D721Med (cell line): ENCODE measurements around the gene MKI67.

ENCODE experiments used
- DNase-seq: peaks from one replicate; pipeline ENCODE4 v3.0.0; 2011; ENCODE audit warnings: low spot score; ENCODE audit not compliant: insufficient read length
- FAIRE-seq: peaks from 2 replicates; lab custom pipeline; 2011; peaks lifted over from hg19 to GRCh38; lab: Jason Lieb, UNC
- TF ChIP-seq, protein P1 (sequence below): IDR thresholded peaks from 2 replicates; pipeline ENCODE4 v1.5.1; 2012; ENCODE audit warnings: mild to moderate bottlenecking, control low read depth; ENCODE audit not compliant: insufficient read depth; ENCODE audit errors: missing control alignments

MKI67 gene

DNA sequence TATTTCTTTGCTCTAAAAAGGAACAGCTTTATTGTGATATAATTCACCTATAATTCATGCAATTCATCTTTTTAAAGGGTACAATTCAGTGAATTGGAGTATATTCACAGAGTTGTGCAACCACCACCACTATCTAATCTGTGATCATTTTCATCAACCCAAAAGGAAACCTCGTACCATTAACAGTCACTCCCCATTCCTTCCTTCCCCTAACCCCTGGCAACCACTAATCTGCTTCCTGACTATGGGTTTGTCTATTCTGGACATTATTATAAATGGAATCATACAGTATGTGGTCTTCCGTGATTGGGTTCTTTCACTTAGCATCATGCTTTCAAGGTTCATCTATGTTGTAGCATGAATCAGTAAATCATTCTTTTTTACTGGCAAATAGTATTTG lies 52.3 kb downstream of the MKI67 start:
- no peak for FAIRE-seq
- TF ChIP-seq, protein P1, sequence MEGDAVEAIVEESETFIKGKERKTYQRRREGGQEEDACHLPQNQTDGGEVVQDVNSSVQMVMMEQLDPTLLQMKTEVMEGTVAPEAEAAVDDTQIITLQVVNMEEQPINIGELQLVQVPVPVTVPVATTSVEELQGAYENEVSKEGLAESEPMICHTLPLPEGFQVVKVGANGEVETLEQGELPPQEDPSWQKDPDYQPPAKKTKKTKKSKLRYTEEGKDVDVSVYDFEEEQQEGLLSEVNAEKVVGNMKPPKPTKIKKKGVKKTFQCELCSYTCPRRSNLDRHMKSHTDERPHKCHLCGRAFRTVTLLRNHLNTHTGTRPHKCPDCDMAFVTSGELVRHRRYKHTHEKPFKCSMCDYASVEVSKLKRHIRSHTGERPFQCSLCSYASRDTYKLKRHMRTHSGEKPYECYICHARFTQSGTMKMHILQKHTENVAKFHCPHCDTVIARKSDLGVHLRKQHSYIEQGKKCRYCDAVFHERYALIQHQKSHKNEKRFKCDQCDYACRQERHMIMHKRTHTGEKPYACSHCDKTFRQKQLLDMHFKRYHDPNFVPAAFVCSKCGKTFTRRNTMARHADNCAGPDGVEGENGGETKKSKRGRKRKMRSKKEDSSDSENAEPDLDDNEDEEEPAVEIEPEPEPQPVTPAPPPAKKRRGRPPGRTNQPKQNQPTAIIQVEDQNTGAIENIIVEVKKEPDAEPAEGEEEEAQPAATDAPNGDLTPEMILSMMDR = no peak

DNA sequence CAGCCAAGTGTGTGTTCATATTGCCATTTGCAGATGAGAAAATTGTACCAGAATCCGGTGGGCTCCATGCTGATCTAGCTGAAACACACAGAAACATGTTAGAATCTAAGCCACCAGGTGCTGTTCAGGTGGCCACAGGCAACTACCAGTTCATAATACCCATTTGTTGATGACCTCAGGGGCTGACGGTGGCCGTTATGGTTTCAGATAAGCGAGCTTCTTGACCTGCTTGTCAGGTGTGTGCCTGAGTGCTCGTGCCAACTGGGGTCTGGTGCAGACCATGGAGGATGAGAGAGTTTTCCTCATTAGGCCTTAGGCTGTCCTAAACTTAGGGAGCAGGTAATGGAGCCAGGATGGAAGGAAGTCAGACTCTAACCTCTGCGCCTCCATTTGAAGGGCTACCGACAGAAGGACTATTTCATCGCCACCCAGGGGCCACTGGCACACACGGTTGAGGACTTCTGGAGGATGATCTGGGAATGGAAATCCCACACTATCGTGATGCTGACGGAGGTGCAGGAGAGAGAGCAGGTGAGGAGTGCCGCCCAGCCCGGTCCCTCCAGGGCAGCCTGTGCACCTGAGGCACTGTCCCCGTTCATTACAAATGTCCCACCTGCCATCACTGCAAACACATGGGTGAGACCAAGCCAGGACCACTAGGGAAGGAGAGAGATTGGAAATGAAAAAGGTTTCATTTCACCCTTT lies 53.1 kb downstream of the MKI67 start:
- FAIRE-seq (no peak), DNase-seq (no peak)
- TF ChIP-seq, protein P1 = no peak

More for the DNA sequence above, 52.3 kb downstream of the MKI67 start:
- DNase-seq = no peak

DNA sequence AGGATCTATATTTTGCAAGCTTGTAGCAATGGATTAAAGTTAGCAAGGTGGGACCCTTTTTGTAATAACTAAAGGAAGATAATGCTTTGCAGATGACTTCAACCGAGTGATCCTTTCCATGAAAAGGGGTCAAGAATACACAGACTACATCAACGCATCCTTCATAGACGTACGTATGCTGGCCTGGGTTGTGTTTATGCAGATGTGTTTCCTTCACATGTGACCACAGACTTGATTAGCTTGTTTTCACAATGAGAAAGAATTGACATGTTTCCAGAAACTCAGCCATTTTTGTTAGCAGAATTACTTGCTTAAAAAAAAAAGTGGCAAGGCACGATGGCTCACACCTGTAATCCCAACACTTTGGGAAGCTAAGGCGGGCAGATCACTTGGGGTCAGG lies 54.2 kb downstream of the MKI67 start:
- FAIRE-seq (no peak), DNase-seq (no peak)
- TF ChIP-seq, protein P1 = no peak

DNA sequence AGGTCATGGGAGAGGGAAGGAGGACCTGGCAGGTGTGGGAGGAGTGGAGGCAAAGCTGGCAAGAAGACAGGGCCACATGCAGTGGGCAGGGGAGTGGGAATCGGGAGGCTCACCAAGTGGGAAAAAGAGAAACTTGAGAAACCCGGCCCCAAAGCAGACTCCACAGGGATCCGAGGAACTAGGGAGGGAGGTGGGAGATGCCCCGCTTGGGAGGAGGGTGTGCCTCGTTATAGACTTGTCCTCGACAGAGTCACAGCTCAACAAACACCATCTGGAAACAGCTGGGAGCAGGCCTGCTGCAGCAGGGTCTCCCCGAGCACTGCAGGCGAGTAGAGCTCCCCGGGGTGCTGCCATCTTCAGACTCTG lies 54.8 kb downstream of the MKI67 start:
- TF ChIP-seq, protein P1 = no peak
- FAIRE-seq (no peak), DNase-seq (no peak)

DNA sequence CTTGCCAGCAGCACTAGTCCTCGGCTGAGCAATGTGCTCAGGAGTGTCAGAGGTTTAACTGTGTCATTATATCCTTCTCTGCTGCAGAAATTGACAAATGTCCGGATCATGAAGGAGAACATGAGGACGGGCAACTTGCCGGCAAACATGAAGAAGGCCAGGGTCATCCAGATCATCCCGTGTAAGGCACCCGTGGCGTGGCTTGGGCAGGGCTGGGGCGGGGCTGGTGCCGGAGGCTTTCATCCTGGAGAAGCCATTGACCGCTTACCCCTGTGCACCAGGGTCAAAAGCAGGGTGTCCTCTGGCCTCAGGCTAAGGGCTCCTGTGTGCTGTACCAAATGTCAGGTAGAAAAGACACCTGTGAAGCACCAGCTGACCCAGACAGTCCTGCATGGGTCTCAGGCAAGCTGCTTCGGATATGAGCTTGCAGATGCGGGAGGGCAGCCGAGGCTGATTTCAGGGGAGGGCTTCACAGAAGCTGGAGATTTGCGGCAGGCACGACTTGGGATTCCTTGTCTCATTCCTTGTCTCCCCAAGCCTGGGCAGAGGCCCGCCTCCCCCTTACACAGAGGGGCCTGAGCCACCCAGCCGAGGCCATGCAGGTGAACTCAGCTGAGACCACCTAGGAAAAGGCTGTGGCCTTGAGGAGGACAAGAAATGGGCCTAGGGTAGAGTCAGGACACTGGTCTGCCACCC lies 55.4 kb downstream of the MKI67 start:
- DNase-seq (no peak), FAIRE-seq (no peak)
- TF ChIP-seq, protein P1 = no peak

DNA sequence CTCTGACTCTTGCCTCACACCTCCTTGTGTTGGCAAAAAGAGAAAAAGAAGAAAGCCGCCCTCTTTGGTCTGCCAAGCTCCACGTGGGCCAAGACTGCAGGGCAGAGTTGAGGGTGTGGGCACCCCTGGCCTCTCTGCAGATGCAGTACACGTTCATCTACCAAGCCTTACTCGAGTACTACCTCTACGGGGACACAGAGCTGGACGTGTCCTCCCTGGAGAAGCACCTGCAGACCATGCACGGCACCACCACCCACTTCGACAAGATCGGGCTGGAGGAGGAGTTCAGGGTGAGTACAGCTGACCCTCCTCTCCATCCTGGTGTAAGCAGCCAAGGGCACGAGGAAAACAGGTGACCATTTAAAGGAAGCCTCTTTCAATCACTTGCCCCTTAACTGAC lies 56.1 kb downstream of the MKI67 start:
- TF ChIP-seq, protein P1 = no peak
- no peak for FAIRE-seq
- DNase-seq = no peak
